ENCODE measurements around the gene CLSTN2. TPM values are rescaled to one million over a fixed set of nuclear protein-coding genes. Genes with fewer than 3 reads are reported as not detected.

CLSTN2 gene
- total RNA-seq, 1 experiment from 2014 or later, result 0.68 TPM

GRCh38 chr3:140251678-140252077, 316.7 kb downstream of the CLSTN2 start:
- no peak overlapping the region for H3T11ph ChIP-seq (ENCODE audit: low read length)

More at GRCh38 chr3:140251678-140252077, 316.7 kb downstream of the CLSTN2 start:
- Histone ChIP-seq H4K91ac (ENCODE audit: insufficient read length, low read depth, low read length) (no peak overlapping the region), H4K20me1 (ENCODE audit: control insufficient read depth, insufficient read depth, insufficient read length) (no peaks in the 10 kb centered on the region), H3K4ac (ENCODE audit: low read depth, low read length) (no peak overlapping the region), H3K79me1 (ENCODE audit: insufficient read depth, low read depth, low read length, poor library complexity, severe bottlenecking) (no peaks in the 10 kb centered on the region), H3K4me2 (ENCODE audit: insufficient read depth, insufficient read length, low read length) (no peak overlapping the region), H3K56ac (ENCODE audit: insufficient read length, low read depth, low read length) (no peak overlapping the region), H3K23me2 (ENCODE audit: insufficient read length, low read depth, low read length, poor library complexity, severe bottlenecking) (no peaks in the 10 kb centered on the region), H3K79me2 (ENCODE audit: insufficient read depth, low read length) (no peaks in the 10 kb centered on the region), H3K27ac (ENCODE audit: insufficient read length, low read depth, low read length) (no peak overlapping the region), H2BK20ac (ENCODE audit: low read depth, low read length, poor library complexity, severe bottlenecking) (no peak overlapping the region), H3K23ac (ENCODE audit: insufficient read length, low read depth, low read length) (no peak overlapping the region), H3K18ac (ENCODE audit: insufficient read length, low read depth, low read length) (no peak overlapping the region), H2BK12ac (ENCODE audit: insufficient read length, low read depth, low read length) (no peak overlapping the region), H2AK5ac (ENCODE audit: insufficient read length, low read length) (no peak overlapping the region), H2BK120ac (ENCODE audit: low read depth, low read length, poor library complexity, severe bottlenecking) (no peak overlapping the region), H3K9me3 (ENCODE audit: control insufficient read depth, low read depth, low read length) (no peaks in the 10 kb centered on the region), H2BK15ac (ENCODE audit: low read depth, low read length) (no peak overlapping the region), H3K14ac (ENCODE audit: insufficient read depth, low read length) (no peak overlapping the region), H4K8ac (replicated peaks; ENCODE audit: insufficient read length, low read depth, low read length) (no peak overlapping the region), H3K4me1 (ENCODE audit: insufficient read depth, low read length) (peaks cover 4% of the 10 kb centered on the region; the same call in 1 of the 2 replicates), H2AFZ (ENCODE audit: low read length) (no peak overlapping the region), H3K27me3 (ENCODE audit: insufficient read depth, low read length) (no peaks in the 10 kb centered on the region), H4K5ac (ENCODE audit: insufficient read length, low read depth, low read length) (no peak overlapping the region), H3K9ac (ENCODE audit: extremely low read depth, insufficient read length, low read length) (no peak overlapping the region), H2BK5ac (ENCODE audit: insufficient read length, low read length) (no peak overlapping the region)
- Mint-ChIP-seq H3K4me1 (peaks cover 28 to 30% of the 10 kb centered on the region in 2 experiments), H3K27ac (peak overlapping the region; percentile 41 to 56 (median 45); a peak in 4 of 7 replicates), H3K4me3 (no peak overlapping the region), H3K27me3 (ENCODE audit: low read depth) (no peaks in the 10 kb centered on the region), H3K9me3 (peaks cover 0 to 3% of the 10 kb centered on the region in 2 experiments; a peak in 1 of 5 replicates), H3K36me3 (ENCODE audit: insufficient read depth in 1 of 3, low read depth in 3 of 3) (no peaks in the 10 kb centered on the region)
- no CpG with 5 or more reads among the region's 2 CpGs for WGBS (ENCODE audit: extremely low coverage, insufficient read length, low lambda C conversion rate)
- TF ChIP-seq, protein P1, sequence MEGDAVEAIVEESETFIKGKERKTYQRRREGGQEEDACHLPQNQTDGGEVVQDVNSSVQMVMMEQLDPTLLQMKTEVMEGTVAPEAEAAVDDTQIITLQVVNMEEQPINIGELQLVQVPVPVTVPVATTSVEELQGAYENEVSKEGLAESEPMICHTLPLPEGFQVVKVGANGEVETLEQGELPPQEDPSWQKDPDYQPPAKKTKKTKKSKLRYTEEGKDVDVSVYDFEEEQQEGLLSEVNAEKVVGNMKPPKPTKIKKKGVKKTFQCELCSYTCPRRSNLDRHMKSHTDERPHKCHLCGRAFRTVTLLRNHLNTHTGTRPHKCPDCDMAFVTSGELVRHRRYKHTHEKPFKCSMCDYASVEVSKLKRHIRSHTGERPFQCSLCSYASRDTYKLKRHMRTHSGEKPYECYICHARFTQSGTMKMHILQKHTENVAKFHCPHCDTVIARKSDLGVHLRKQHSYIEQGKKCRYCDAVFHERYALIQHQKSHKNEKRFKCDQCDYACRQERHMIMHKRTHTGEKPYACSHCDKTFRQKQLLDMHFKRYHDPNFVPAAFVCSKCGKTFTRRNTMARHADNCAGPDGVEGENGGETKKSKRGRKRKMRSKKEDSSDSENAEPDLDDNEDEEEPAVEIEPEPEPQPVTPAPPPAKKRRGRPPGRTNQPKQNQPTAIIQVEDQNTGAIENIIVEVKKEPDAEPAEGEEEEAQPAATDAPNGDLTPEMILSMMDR (conservative IDR thresholded peaks at IDR 0.05), result no peak
- DNase-seq, result no peak

Data from H9 (cell line).